Smooth muscle cell of the brain vasculature (primary cell): Measurements from ENCODE around the gene SPATA31C2.
"Not testable (repeated sequence)": the region's sequence is repeated elsewhere in the genome, so short reads cannot be mapped to it uniquely, and the experiment has no call there.

Source experiments
- DNase-seq: peaks from one replicate; pipeline ENCODE4 v3.0.0-alpha.2; 2012; ENCODE audit warnings: low read depth, low spot score

The SPATA31C2 gene

GRCh38 chr9:88138375-88138774 lies at the start of gene SPATA31C2:
Gene SPATA31C2 (minus strand): TSS chr9:88138475. CDS start chr9:88138446, 29 bp downstream.
- not testable (repeated sequence) for DNase-seq

- no peak for DNase-seq
Observed at GRCh38 chr9:88187631-88188030, 49.4 kb upstream of the SPATA31C2 start.

- DNase-seq, result no peak
Observed at GRCh38 chr9:88186495-88187110, 48.3 kb upstream of the SPATA31C2 start.

- DNase-seq, result no peak
Observed at GRCh38 chr9:88184976-88185375, 46.7 kb upstream of the SPATA31C2 start.

- no peak for DNase-seq
Observed at GRCh38 chr9:88183798-88184495, 45.7 kb upstream of the SPATA31C2 start.

GRCh38 chr9:88182501-88182900 lies 44.2 kb upstream of the SPATA31C2 start:
- DNase-seq, result no peak

GRCh38 chr9:88180081-88180765 lies 41.9 kb upstream of the SPATA31C2 start:
- DNase-seq, result no peak

GRCh38 chr9:88179062-88179521 lies 40.8 kb upstream of the SPATA31C2 start:
- no peak for DNase-seq

GRCh38 chr9:88178641-88179040 lies 40.4 kb upstream of the SPATA31C2 start:
- no peak for DNase-seq

GRCh38 chr9:88177371-88177770 lies 39.1 kb upstream of the SPATA31C2 start:
- DNase-seq, result no peak

- no peak for DNase-seq
Observed at GRCh38 chr9:88174324-88174723, 36.0 kb upstream of the SPATA31C2 start.

- no peak for DNase-seq
Observed at GRCh38 chr9:88173378-88173999, 35.2 kb upstream of the SPATA31C2 start.

- no peak for DNase-seq
Observed at GRCh38 chr9:88169700-88170099, 31.4 kb upstream of the SPATA31C2 start.

GRCh38 chr9:88168564-88168963 lies 30.3 kb upstream of the SPATA31C2 start:
- DNase-seq, result no peak

- no peak for DNase-seq
Observed at GRCh38 chr9:88166660-88167059, 28.4 kb upstream of the SPATA31C2 start.

- DNase-seq, result no peak
Observed at GRCh38 chr9:88164850-88165249, 26.6 kb upstream of the SPATA31C2 start.

GRCh38 chr9:88161144-88161543 lies 22.9 kb upstream of the SPATA31C2 start:
- no peak for DNase-seq

- DNase-seq, result no peak
Observed at GRCh38 chr9:88143957-88144625, 5.8 kb upstream of the SPATA31C2 start.

GRCh38 chr9:88143179-88143578 lies 4.9 kb upstream of the SPATA31C2 start:
- DNase-seq, result no peak

- DNase-seq, result not testable (repeated sequence)
Observed at GRCh38 chr9:88133552-88133951, 4.7 kb downstream of the SPATA31C2 start.

GRCh38 chr9:88129556-88129955 lies 8.7 kb downstream of the SPATA31C2 start:
- DNase-seq, result not testable (repeated sequence)
